Hindlimb muscle (tissue), 1 donor: Measurements from ENCODE around the gene MEMO1. TPM values are rescaled to one million over a fixed set of nuclear protein-coding genes. Genes with fewer than 3 reads are reported as not detected.
"Not testable (repeated sequence)": the region's sequence is repeated elsewhere in the genome, so short reads cannot be mapped to it uniquely, and the experiment has no call there.

ENCODE experiments used
- DNase-seq: peaks from one replicate; pipeline ENCODE4 v3.0.0-alpha.2; 2013
- polyA plus RNA-seq: library from polyadenylated mRNA; unstranded; fragments of 120-200 nt; gene quantifications from one replicate; pipeline ENCODE4 v1.2.1, GENCODE V29; 2013; ENCODE audit not compliant: insufficient read length

MEMO1 gene
- polyA plus RNA-seq, 1 donor, result 39.6 TPM

GRCh38 chr2:31956934-31957333 is 53.9 kb downstream of the MEMO1 start:
- not testable (repeated sequence) for DNase-seq

GRCh38 chr2:31956312-31956711 is 54.5 kb downstream of the MEMO1 start:
- DNase-seq, result no peak

DNA sequence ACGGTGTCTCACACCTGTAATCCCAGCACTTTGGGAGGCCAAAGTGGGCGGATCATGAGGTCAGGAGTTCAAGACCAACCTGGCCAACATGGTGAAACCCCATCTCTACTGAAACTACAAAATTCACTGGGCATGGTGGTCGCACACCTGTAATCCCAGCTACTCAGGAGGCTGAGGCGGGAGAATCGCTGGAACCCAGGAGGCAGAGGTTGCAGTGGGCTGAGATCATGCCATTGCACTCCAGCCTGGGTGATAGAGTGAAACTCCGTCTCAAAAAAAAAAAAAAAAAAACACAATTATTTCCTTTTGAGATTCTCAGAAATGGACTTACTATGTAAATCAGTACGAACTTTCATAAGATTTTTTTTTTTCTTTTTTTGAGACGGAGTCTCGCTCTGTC is 57.7 kb downstream of the MEMO1 start:
- not testable (repeated sequence) for DNase-seq

- no peak for DNase-seq
These were observed 59.8 kb downstream of the MEMO1 start for GRCh38 chr2:31950946-31951562.

DNA sequence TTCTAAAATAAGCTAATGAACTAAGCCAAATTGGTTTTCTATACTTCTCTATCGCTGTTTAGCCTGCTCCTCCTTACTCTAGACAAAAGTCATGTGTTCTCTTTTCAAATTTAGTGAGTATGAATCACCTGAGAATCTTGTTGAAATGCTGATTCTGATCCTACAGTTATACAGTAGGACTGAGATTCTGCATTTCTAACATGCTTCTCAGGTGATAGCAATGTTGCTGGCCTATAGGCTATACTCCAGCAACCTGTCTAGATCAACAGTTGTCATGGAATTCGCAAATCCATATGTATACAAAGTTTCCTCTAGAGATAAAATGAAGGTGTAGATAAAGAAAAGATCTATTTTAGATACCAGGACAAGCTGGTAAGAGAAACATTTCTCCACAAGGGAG is 62.9 kb downstream of the MEMO1 start:
- no peak for DNase-seq

DNA sequence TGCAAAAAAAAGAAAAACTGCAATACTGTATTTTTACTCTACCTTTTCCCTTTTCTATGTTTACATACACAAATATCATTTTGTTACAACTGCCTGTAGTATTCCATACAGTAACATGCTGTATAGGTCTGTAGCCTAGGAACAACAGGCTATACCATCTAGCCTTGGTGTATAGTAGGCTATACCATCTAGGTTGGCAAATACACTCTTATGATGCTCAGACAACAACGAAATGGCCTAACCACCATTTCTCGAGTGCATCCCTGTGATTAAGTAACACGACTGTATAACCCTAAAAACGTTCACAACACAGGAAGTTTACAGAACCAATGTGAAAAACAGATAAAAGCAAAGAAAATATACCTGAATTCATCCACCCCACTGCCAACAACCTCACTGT is 64.0 kb downstream of the MEMO1 start:
- DNase-seq, result no peak

- DNase-seq, result no peak
These were observed 65.3 kb downstream of the MEMO1 start for GRCh38 chr2:31945572-31945935.

DNA sequence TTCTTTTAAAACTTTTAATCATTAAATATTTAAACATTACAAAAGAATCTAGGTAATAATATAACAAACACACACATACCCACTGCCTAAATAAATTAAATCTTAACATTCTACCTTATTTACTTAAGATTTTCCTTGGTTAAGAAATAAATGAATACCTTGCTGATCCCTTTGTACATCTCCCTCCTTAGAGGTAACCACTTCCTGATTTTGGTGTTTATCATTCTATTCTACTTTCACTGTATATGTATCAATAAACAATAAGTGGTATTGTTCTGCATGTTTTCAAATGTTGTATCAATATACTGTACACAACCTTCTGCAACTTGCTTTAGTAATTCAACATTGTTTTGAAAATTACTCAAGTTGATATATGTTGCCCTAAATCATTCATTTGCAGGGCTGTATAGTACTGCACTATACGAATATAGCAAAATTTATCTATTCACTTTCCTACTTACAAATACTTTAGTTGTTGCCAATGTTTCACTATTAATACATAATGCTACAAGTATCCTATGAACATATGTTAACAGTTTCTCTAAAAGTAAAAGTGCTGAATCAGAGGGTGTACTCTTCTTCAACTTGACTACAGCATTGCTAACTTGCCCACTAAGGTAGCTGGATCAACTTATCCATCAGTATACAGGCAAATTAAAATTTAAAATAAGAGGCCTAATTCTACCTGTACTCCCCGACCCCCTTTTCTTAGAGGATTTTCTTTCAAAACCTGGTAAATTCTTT is 65.8 kb downstream of the MEMO1 start:
- DNase-seq, result no peak

GRCh38 chr2:31943636-31944225 is 67.1 kb downstream of the MEMO1 start:
- DNase-seq, result no peak

- no peak for DNase-seq
These were observed 69.9 kb downstream of the MEMO1 start for GRCh38 chr2:31940920-31941319.

- DNase-seq, result no peak
These were observed 73.1 kb downstream of the MEMO1 start for GRCh38 chr2:31937741-31938140.

- no peak for DNase-seq
These were observed 75.4 kb downstream of the MEMO1 start for GRCh38 chr2:31935370-31935769.

GRCh38 chr2:31933066-31933465 is 77.7 kb downstream of the MEMO1 start:
- DNase-seq, result no peak

DNA sequence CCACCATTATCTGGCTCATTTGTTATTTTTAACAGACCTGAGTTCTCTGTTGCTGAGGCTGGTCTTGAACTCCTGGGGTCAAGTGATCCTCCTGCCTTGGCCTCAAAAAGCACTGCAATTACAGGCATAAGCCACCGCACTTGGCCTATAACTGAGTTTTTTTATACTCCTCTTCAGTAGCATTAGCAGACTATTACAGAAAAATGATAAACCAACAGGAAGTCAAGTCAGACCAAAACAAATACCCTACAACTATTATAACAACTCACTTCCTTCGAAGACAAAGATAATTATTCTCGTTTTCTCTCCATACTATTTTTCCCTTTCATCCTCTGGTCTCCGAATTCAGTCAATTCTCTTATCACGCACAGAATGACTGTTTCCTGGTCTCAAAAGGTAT is 78.2 kb downstream of the MEMO1 start:
- no peak for DNase-seq

DNA sequence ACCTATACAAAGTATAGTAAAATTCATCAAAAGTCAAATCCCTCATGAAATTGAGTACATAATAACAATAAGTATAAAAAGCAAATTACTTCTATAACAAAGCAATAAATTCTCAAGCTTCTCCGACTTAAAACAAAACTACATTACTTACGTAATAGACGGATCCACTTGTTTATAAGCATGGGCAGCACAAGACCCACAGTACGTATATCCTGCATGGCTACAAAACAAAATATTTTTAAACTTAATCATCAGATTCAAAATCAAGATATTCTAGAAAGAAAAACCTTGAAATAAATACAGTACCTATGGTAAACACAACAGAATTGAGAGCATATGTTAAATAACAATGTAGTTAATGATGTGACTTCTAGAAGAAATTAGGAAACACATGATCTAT is 78.9 kb downstream of the MEMO1 start:
- no peak for DNase-seq

DNA sequence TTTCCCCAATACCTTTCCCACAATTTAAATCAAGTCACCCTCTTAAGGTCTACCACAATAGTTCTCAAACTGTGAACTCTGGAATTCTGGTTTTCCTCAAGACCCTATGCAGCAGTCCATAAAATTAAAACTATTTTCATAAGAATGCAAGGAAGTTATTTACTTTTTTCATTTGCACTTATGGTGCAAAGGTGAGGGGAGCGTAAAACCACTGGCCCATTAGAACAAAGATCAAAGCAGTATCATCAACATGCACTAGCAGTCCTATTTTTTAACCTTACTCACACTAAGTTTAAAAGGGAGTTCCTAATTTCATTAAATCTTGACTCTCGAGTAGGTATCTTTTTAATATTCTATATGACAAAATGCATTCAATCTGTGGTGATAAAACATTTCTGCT is 85.3 kb downstream of the MEMO1 start:
- no peak for DNase-seq

DNA sequence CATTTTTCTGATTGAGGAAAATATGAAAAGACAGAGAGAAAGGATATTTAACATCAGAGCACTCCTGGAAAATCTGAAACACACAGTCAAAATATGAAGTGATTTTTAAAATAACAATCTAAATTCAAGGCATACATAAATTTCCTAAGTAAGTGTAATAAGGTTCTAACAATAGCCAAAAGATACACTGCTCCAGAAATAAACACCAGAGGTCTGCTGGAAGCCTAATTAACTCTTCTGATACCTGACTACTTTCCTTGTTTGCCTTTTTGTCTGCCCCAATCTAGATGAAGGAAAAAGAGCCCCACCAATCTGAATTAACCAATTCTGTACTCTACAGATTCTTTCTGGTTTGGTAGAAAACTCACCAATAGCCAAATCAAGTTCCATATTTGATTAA is 87.1 kb downstream of the MEMO1 start:
- DNase-seq, result no peak

- no peak for DNase-seq
These were observed 88.0 kb downstream of the MEMO1 start for GRCh38 chr2:31922542-31923408.

DNA sequence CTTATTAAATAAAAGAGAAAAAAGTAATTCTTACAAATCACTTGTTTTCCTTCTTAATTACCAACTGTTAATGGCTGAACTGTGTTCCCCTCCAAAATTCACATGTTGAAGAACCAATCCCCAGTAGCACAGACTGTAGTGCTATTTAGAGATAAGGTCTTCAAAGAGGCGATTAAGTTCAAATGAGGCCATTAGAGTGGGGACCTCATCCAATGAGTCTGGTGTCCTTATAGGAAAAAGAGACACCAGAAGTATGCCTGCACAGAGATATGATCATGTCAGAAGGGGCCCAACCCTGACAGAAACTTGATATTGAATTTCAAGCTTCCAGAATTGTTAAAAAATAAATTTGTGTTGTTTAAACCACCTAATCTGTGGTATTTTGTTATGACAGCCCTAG is 89.8 kb downstream of the MEMO1 start:
- no peak for DNase-seq

DNA sequence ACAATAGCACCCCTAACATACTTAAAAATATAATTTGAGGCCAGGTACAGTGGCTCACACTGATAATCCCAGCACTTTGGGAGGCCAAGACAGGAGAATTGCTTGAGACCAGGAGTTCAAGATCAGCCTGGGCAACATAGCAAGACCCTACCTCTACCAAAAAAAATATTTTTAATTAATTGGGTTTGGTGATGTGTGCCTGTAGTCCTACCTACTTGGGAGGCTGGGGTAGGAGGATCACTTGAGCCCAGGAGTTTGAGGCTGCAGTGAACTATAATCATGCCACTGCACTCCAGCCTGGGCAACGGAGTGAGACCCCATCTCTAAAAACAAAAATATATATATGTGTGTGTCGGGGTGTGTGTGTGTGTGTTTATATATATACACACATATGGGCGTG is 91.3 kb downstream of the MEMO1 start:
- DNase-seq, result no peak

DNA sequence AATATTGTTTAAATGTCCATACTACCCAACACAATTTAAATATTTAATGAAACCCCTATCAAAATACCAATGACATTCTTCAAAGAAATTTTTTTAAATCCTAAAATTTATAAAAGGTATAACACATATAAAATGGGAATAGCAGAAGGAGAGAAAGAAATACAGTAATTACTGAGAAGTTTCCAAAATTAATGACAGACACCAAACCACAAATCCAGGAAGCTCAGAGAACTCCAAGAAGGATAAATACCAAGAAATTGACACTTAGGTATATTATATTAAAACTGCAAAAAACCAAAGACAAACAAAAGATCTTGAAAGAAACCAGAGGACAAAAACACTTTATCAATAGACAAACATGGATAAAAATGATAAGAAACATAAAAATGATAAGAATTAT is 101.1 kb downstream of the MEMO1 start:
- no peak for DNase-seq

GRCh38 chr2:31907491-31907890 is 103.3 kb downstream of the MEMO1 start:
- DNase-seq, result not testable (repeated sequence)

DNA sequence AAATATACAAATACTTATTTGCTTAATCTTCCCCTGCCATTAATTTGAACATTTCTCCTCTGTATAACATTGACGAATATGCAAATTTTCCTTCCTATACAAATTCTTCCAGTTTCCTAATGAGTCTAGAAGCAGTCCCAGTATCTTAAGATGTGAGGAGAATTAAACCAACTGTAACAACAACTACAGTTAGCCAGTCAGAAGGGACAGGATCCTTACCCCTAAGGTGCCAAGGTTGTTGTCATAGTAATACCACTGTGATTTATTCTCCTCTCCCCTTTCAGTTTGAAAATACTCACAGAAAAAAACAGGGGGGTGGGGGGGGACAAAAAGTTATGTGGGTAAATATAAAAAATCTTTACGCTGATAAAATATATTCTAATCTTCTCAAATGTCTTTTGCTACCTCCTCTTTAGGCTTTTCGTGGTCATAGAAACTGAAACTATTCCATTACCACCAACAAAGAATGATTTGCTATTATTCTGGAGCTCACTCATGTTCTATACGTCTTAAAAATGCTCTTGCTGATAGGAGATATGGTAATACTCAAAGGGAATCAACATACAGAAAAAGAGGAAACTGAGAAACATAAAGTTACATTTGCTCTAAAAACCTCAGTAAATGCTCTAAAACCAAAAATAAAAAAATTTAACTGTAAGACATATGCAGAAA is 107.6 kb downstream of the MEMO1 start:
- no peak for DNase-seq
